Mucosa of gallbladder (tissue), 1 donor: Measurements from ENCODE around the gene ATXN3L. TPM values are rescaled to one million over a fixed set of nuclear protein-coding genes. Genes with fewer than 3 reads are reported as not detected.
"Not testable (repeated sequence)": the region's sequence is repeated elsewhere in the genome, so short reads cannot be mapped to it uniquely, and the experiment has no call there.

Experiments
- DNase-seq: peaks from one replicate; pipeline ENCODE4 v3.0.0-alpha.2; 2020; ENCODE audit warnings: low spot score
- total RNA-seq: library from RNA; stranded (reverse); gene quantifications from one replicate; pipeline ENCODE4 v1.2.1, GENCODE V29; 2021
- donor health status: DM: no; HTN: no; CAD: no.

Gene ATXN3L
- total RNA-seq, 1 donor from 2014 or later, result not detected

DNA sequence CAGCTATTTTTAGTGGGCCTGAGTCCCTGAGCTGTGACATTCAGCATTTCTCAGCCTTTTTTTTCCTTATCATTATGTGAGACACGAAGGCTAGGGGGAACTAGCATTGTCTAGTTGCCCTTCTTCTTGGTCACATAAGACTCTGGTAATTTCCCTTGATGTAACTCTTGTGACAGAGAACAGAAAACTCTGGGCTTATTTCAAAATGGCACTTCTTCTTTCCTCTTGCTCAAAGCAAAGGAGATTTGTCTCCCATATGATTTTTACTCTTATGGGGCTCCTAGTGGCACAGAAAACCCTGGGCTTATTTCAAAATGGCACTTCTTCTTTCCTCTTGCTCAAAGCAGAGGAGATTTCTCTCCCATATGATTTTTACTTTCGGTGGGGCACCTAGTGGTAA is 14.7 kb downstream of the ATXN3L start:
- DNase-seq, result no peak

DNA sequence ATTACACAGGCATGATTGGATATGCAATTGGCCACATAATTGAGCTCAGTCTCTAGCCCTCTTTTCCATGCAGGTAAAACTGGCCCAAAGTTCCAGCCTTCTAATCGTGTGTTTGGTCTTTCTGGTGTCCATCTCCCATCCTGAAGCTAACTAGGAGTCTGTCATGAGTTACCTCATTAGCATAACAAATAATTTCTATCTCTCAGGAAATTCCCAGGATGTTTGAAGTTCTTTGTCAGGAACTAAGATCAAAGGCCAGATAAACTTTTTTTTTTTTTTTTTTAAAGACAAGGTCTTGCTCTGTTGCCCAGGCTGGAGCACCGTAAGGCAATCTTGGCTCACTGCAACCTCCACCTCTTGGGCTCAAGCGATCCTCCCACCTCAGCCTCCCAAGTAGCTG is 15.8 kb downstream of the ATXN3L start:
- no peak for DNase-seq

DNA sequence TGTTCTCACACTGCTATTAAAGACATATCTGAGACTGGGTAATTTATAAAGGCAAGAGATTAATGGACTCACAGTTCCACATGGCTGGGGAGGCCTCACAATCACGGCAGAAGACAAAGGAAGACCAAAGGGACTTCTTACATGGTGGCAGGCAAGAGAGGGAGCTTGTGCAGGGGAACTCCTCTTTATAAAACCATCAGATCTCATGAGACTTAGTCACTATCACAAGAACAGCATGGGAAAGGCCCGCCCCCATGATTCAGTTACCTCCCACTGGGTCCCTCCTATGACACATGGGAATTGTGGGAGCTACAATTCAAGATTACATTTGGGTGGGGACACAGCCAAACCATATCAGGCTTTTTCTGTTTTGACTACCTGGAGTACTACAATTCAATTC is 16.6 kb downstream of the ATXN3L start:
- DNase-seq, result not testable (repeated sequence)

DNA sequence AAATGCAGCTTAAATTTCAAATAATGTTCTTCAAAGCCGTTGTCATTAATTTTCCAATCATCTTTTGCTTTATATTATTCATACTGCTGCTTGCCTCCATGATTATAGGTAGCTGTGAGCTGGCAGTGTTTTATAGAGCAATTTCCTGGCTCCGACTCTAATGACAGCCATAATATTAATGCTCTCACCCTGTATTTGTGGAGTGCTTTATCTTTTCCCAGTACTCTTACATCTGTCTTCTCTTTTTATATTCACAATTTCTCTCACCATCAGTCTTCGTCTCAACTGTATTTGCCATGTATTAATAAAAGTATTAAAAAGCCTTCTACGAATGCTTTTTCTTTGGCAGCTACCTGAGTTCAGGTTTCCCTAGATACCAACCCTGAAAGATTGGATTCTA is 21.0 kb downstream of the ATXN3L start:
- DNase-seq, result no peak

DNA sequence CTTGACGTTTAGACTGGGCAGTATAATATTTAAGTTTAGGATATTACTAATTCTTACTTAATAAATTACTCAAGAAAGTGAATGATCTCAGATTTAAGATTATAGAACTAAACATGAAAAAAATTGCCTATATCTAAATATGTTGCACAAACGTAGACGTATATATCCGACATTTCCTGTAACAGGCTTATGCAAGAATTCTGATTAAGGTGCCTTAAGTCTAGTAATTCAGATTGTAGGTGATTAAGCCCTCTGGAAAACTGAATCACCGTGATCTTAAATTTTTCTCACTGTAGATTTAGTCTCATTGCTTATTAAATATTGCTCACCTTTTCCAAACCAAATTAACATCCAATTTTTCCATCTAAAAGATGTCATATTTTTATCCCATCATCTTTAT is 24.0 kb downstream of the ATXN3L start:
- no peak for DNase-seq

DNA sequence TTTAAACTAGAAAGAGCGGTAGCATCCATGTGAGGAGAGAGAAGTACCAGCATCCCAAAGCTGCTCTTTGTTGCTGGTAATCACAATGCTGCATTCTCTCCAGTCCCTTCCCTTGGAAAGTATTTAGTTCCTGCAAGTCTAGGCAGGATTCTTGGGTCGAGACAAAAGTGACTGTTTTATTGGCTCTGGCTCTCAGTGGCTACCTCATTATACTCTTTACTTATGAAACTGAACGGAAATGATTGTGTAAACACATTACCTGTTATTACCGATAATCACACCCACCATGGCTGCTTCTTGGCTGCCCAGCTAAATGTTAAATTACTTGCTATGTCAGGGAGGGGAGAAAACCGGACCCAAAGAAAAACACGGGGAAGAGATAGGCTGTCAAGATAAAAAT is 26.2 kb downstream of the ATXN3L start:
- no peak for DNase-seq

DNA sequence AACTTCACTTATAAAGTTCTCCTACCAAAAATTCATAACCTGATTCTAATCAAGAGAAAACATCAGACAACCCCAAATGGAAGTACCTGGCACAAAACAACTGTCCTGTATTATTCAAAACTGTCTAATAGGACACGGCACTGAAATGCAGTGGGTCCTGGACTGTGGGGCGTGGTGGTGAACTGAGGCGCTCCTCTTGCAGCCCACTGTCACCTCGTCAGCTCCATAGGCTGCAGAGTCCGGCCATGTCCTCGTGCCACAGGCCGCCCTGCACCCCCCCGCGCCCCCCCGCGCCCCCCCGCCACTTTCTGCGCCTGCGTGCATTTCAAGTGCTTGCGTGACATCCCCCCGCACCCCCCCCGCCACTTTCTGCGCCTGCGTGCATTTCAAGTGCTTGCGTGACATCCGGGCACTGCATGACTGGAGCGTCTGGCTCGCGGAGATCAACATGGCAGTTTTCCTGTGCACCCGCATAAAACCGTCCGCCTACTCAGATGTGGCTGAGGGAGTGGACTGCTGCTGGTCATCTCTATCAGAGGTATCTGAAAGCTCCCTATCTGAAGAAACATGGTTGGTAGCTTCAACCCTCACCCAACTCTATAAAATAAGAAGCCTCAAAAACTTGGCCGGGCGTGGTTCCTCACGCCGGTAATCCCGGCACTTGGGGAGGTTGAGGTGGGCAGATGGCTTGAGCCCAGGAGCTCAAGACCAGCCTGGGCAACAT is 28.8 kb downstream of the ATXN3L start:
- no peak for DNase-seq

DNA sequence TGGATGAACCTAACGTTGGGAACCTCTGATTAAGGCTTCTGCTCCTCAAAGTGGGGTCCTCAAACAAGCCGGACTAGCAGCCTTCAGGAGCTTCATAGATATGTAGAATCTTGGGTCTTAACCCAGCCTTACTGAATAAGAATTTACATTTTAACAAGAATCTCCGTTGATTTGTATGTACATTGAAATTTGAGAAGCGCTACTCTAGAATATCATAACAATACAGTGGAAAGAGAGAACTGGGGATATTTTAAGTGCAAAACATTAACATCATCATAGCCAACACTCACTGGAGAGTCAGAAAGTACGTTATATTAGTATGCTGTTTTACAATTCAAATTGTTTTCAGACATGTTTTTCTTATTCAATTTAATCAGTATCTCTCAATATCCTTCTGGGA is 31.2 kb downstream of the ATXN3L start:
- no peak for DNase-seq

DNA sequence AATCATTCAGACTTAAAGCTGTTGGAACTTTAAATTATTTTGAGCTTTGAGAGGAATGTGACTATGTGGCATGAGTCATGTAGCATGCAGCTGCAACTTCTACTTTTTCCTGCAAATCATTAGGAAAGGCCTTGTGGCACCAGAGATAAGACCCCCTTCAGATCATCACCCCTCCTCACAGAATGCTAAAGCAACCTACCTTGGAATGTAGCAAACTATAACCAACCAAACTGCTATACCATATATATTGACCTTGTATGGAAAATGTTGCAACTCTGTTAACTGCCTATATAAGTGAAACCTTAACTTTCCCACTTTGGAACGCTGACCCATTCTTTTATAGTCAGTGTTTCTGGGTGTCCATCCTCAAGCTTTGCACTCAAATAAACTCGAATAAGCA is 32.0 kb downstream of the ATXN3L start:
- no peak for DNase-seq

DNA sequence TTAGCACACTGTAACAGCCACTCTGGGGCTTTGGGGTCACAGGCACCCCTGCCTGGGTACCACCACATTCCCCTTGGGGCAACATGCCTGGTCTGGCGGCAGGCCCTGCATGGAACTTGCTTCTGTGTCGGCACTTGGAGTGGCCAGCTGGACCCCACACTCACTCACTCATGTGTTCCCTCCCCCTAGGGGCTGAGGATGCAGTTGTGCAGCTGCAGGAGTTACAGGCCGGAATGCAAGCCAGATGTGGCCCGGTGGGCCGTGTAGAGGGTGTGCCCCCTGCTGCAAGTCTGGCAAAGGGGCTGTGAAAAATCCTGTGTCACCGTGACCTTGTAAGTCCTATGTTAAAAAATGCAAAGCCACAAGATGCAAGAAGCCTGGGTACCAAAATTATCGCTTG is 34.2 kb downstream of the ATXN3L start:
- no peak for DNase-seq

DNA sequence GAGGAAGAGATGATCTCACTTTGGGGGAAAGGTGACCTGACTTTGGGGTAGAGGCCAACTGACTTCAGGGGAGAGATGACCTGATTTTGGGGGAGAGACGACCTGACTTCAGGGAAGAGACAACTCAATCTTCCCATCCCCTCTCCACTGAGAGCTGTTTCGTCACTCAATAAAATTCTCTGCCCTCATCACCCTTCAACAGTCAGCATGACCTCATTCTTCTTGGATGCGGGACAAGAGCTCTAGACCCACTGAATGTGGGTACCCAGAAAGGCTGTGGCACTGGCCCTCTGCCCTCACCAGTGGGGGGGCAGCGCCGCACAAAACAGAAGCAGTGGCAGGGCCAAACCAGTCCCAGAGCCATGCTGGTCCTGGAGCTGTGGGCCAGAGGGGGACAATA is 34.6 kb downstream of the ATXN3L start:
- no peak for DNase-seq

DNA sequence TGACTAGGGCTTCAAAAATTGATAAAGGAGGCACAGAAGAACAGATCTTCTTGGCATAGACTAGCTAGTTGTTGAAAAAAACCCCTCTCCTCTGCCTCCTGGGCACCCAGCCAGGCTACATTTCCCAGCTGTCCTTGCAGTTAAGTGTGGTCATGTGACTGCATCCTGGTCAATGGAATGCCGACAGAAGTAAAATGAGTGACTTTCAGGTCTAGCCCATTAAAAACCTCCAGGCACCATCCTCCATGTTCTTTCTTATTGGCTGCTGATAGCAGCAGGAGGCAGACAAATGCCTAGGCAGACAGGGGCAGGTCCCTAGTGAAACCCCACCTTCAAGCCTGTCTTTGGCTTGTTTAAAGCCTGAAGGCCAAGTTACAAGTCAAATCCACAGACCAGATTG is 35.3 kb downstream of the ATXN3L start:
- no peak for DNase-seq

DNA sequence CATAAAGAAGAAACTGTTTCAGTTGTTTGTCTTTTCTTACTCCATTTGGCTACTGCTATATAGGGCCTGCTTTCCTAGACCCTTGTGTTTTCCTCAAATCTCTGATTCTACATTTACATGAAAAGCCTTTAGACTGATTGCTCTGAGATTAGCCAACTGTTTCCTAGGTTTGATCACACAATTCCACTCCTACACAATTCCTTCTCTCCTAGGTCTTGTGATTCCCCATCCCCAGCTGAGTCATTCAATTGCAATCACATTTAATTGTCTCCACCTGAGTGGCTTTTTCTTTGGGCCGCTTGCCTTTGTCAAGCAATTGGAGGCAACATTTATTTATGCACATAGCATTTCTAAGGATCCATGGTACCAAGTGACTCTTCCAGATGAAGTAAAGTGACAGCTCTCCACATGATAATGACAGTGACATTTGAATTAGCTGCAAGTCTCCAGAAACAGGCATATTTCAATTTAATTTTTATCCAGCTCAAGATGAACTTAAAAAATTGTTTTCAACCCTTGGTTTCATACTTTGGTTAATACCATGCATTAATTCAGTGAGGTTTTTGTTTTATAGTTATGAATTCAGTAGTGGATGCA is 35.8 kb downstream of the ATXN3L start:
- no peak for DNase-seq

DNA sequence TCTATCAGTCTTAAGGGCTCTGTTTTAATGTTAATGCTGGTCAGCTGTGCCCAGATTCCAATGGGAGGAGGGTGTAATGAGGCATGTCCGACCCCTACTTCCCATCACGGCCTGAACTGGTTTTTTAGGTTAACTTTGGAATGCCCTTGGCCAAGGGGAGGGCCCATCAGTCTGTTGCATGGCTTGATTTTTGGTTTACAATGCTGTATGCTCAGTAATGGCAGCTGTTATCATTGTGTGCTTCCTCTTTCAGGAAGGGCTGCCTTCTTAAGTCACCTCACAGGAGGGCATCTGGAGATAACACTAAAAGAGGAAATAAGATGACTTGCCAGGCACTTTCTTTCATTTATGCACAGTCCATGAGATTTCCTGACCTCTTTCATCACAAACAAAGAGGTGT is 36.3 kb downstream of the ATXN3L start:
- DNase-seq, result no peak

DNA sequence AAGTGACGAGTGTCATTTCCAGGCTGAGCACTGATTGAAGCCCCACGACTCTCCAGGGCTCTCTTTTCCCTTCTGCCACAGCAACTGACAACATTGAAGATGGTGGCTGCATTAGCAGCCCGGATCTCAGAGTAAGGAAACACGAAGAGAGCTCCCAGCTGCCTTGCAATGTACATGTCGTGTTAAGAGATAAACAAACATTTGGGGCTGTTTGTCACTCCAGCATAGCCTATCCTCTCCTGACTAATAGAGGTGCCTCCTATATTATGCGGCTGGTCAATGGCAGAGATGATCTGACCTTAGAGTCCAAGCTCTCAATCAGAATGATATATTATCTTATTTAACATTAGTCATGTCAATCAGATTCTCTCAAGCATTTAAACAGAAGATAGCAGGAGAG is 38.6 kb downstream of the ATXN3L start:
- DNase-seq, result no peak

DNA sequence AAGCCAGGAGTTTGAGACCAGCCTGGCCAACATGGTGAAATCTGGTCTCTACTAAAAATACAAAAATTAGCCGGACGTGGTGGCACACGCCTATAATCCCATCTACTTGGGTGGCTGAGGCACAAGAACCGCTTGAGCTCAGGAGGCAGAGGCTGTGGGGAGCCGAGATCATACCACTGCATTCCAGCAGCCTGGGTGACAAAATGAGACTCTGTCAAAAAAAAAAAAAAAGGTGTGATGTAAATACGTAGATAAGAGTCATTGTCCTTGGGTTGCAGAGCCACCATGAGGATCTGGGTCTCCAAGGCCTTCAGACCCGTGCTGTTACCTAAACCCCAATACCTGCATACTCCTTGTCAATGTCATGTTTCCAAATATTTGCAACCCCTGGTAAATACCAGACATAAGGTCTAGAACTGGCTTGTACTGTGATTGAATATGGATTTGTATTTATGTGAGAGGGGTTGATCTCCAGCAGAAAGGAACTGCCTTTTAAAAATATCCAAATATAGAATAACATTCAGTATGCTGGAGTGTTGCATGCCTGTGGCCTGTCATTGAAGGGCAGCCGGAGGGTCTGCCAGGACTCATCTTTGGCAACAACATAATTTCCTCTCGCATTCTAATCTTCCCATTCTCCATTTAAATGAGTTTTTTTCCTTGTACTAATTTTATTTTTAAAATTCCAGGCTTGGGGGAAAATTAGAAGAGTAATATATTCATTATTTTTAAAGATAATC is 40.4 kb downstream of the ATXN3L start:
- no peak for DNase-seq

DNA sequence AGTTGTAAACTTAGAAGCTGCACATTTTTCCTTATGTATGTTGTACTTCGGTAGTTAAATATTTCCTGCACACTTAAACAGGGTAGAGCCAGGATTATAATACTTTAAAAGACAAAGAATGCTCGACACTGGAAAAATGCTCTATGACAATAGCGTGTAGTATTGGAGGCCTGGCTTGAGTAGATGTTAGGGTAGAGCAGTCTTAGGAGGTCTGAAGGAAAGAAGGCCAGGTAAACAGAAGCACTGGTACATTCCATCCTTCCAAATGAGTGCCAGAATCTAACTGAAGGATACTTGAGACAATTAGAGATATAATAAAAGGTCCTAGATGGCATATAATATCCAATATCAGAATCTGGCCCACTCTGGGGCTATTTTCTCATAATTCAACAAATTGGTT is 42.3 kb downstream of the ATXN3L start:
- no peak for DNase-seq

DNA sequence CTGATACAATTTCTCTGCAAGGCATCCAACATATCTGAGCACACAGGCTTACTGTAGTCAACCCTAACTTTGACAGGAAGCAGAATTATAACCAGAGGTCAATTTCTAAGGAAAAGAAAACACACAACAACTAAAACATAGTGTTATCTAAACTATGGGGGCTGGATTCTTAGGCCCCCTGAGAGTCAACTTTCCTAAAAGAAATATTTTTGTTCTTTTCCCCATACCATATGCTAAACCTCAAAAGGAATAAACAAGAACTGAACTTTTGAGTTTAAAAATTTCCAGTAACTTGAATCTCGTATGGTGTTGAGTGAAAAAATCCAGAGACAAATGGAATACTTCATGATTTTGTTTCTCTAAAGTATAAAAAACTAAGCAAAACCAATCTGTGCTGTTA is 42.9 kb downstream of the ATXN3L start:
- DNase-seq, result no peak

DNA sequence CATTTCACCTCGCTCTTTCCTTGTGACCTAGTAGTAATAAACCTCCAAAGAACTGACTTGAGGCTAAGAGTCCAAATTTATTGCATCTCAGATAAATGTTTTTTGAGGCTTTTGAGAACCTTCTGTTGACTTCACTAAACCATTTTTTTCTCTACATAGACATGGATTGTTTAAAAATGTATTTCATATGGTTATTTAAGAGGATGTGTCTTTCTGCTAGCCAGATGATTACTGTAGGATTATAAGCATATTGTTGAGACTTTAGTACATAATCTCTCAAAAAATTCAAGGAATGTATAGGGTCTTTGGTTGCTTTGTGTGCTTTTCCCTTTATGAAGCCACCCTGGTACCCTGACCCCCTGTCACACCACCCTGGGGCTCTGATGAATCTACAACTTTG is 44.8 kb downstream of the ATXN3L start:
- DNase-seq, result no peak

DNA sequence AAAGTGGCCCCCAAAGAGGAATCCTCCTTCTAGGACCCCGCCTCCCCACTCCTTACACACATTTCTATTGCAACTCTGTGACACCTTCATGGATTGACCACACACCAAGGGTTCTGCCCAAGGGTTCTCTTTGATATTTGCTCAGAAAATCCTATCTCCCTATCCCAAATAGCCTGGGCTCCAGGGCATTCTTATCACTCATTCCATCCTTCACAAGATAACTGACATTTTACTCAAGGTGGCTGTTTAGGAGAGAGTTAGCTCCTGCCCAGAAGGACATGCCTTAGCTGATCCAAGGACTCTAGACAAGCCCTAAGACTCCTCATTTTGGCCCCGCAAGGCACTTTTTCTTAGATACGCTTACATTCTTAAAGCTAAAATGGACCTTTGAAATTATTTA is 47.4 kb downstream of the ATXN3L start:
- DNase-seq, result no peak

DNA sequence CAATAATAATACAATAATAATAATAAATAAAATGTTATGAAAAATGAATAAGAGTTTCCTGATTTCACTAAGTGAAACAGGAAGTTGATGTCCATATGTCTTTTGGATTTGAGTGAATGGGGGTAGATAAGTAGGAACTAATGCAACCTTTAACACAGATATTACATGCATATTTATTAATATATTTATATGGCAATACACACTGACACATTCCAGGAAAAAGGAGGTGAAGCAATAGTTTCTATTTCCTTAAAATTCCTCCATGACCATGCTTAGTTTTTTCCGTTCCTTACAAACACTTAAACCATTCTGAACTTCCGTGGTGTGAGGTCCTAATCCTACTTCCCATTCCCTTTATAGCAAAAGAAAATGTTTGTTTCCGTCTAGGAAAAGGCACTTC is 48.3 kb downstream of the ATXN3L start:
- no peak for DNase-seq

DNA sequence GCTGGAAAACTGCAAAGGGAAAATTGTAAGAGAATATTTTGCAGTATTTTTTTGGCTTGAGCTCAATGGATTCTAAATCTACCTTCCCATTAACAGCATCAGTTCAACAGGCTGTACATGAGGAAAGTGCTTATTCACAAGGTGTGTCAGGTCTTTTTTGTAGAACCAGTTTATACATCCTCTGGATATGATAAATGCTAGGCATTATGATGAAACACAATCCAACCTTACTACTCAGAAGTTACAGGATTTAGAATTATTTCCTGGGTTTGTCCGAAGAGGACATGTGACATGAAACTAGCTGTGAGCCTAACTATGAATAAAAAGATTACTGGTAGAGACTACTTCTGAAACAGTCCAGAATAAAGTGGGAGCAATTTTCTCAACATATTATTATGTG is 49.5 kb downstream of the ATXN3L start:
- DNase-seq, result no peak

DNA sequence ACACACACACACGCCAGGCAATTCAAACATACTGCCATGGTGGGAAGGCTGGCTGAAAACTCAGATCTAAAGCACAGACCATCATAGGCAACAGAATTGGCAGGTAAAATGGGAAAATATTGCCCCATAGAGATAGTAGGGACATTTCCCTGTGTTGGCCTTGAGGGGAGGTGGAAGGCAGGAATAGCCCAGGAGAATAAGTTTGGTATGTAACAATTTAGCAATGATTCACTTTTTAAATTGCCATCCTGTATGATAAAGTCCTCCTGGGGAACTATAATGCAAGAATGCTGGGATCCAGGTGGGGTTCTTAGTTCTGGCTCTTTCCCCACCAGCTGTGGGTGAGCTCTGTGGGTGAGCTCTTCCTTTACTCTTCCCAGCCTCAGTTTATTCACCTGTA is 51.0 kb downstream of the ATXN3L start:
- DNase-seq, result no peak
